OCI-LY1 (cell line): ENCODE results near the gene TRABD2B.

ENCODE experiments used
- H2AFZ ChIP-seq: fragments of 200-600 bp; sonication (generic), shearing (Covaris generic); 2 replicates; pipeline ENCODE4 v1.6.0; 2014; ENCODE audit warnings: antibody characterized with exemption, mild to moderate bottlenecking, low read length
- H3F3A ChIP-seq: fragments of 200-600 bp; sonication (generic), shearing (Covaris generic); 2 replicates; pipeline ENCODE4 v1.6.0; 2014; ENCODE audit warnings: mild to moderate bottlenecking, antibody characterized with exemption, low read length, moderate library complexity; ENCODE audit not compliant: insufficient read depth
- H3K27ac ChIP-seq: fragments of 200-600 bp; sonication (generic); 2 replicates; pipeline ENCODE4 v1.5.1; 2014; ENCODE audit warnings: low read length, mixed run types, mild to moderate bottlenecking, low read depth; ENCODE audit not compliant: poor library complexity, severe bottlenecking
- H3K27me3 ChIP-seq: fragments of 200-600 bp; sonication (generic); 2 replicates; pipeline ENCODE4 v1.6.0; 2014; ENCODE audit warnings: antibody characterized with exemption, mild to moderate bottlenecking, low read length, moderate library complexity; ENCODE audit not compliant: insufficient read depth
- H3K36me3 ChIP-seq: fragments of 200-600 bp; sonication (generic); 2 replicates; pipeline ENCODE4 v1.6.1; 2014; ENCODE audit warnings: mild to moderate bottlenecking, antibody characterized with exemption, low read length, moderate library complexity, mixed read lengths; ENCODE audit not compliant: insufficient read depth
- H3K4me1 ChIP-seq: fragments of 200-600 bp; sonication (generic); 2 replicates; pipeline ENCODE4 v1.5.1; 2014; ENCODE audit warnings: mild to moderate bottlenecking, low read length, moderate library complexity; ENCODE audit not compliant: insufficient read depth, severe bottlenecking
- H3K4me2 ChIP-seq: fragments of 200-600 bp; sonication (generic), shearing (Covaris generic); 2 replicates; pipeline ENCODE4 v1.6.1; 2014; ENCODE audit warnings: low read length
- H3K4me3 ChIP-seq: fragments of 200-600 bp; sonication (generic); 2 replicates; pipeline ENCODE4 v1.5.1; 2014; ENCODE audit warnings: low read length, low read depth, mild to moderate bottlenecking, mixed read lengths; ENCODE audit not compliant: poor library complexity, severe bottlenecking
- H3K79me2 ChIP-seq: fragments of 200-600 bp; shearing (Covaris generic); 2 replicates; pipeline ENCODE4 v1.6.1; 2016; ENCODE audit warnings: mixed run types, low read length, mixed read lengths; ENCODE audit not compliant: insufficient read depth
- H3K9ac ChIP-seq: fragments of 200-600 bp; sonication (generic), shearing (Covaris generic); 2 replicates; pipeline ENCODE4 v1.6.1; 2014; ENCODE audit warnings: mild to moderate bottlenecking, low read length, mixed read lengths
- H3K9me2 ChIP-seq: fragments of 200-600 bp; sonication (generic), shearing (Covaris generic); 2 replicates; pipeline ENCODE4 v1.6.1; 2014; ENCODE audit warnings: low read depth, mild to moderate bottlenecking, low read length, mixed read lengths
- H3K9me3 ChIP-seq: fragments of 200-600 bp; shearing (Covaris generic); 2 replicates; pipeline ENCODE4 v1.6.1; 2014; ENCODE audit warnings: low read length, mixed read lengths
- H4K20me1 ChIP-seq: fragments of 200-600 bp; sonication (generic), shearing (Covaris generic); 2 replicates; pipeline ENCODE4 v1.6.0; 2016; ENCODE audit warnings: mild to moderate bottlenecking, low read length; ENCODE audit not compliant: insufficient read depth
- CTCF ChIP-seq: fragments of 200-600 bp; sonication (generic), shearing (Covaris generic); IDR thresholded peaks from 2 replicates; pipeline ENCODE4 v1.5.1; 2017; ENCODE audit warnings: mild to moderate bottlenecking, antibody characterized with exemption, low read length, moderate library complexity, mixed read lengths
- EZH2 ChIP-seq: fragments of 200-600 bp; sonication (generic), shearing (Covaris generic); IDR thresholded peaks from 2 replicates; pipeline ENCODE4 v1.8.0; 2017; ENCODE audit warnings: borderline replicate concordance, mixed run types, mild to moderate bottlenecking, antibody characterized with exemption, low read length, moderate library complexity, mixed read lengths

TRABD2B gene

DNA sequence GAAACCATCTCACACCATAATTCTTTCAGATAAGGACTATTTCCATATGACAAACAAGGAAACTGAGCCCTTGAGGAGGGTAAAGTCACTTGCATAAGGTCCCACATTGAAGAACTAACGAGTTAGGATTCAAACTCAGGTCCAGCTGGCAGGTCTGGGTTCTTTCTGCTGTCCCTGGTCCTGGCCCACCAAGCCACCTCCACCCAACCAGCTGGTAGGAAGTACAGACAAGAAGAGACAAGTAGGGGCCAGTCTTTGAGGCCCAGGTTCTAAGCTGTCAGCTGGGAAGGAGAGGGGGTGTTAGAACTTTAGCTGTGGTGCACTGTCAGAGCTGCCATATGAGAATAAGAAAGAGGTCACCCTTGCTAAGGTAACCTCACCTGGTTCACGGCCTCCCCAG lies 188.6 kb downstream of the TRABD2B start:
- no peaks in the 10 kb centered on the region for H3K27me3 ChIP-seq
- no peaks in the 10 kb centered on the region for H3F3A ChIP-seq
- H3K4me2 ChIP-seq, result no peak overlapping the region
- H3K4me1 ChIP-seq, result no peaks in the 10 kb centered on the region
- H3K9ac ChIP-seq, result no peak overlapping the region
- H3K9me3 ChIP-seq, result no peaks in the 10 kb centered on the region
- H3K9me2 ChIP-seq, result no peaks in the 10 kb centered on the region
- no peak overlapping the region for H2AFZ ChIP-seq
- no peaks in the 10 kb centered on the region for H4K20me1 ChIP-seq
- H3K79me2 ChIP-seq, result no peaks in the 10 kb centered on the region
- no peaks in the 10 kb centered on the region for H3K36me3 ChIP-seq
- no peak overlapping the region for H3K27ac ChIP-seq
- TF ChIP-seq EZH2, result no peak
- TF ChIP-seq CTCF, result no peak
- no peak overlapping the region for H3K4me3 ChIP-seq

DNA sequence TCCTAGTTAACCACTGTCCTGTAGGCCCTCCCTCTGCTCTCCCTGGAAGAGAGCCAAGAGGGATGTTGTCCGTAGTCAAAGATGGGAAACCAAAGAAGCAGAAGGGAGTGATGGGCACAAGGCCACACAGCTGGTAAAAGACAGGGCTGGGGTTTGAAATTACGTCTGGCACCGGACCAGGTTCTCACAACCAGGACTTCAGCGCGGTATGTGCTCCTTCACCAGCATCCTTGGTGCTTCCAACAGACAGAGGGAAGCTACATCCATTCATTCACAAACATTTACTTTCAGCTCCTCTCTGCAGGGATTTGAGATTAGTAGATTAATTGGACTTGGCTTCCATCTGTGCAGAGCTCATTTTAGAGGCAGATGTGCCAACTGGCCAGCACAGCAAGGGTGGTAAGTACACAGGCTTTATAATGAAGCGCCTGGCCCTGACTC lies 191.2 kb downstream of the TRABD2B start:
- H3K79me2 ChIP-seq, result no peaks in the 10 kb centered on the region
- no peak overlapping the region for H3K27ac ChIP-seq
- H3K4me2 ChIP-seq, result no peak overlapping the region
- no peak overlapping the region for H2AFZ ChIP-seq
- H3K4me1 ChIP-seq, result no peaks in the 10 kb centered on the region
- H3K27me3 ChIP-seq, result no peaks in the 10 kb centered on the region
- no peaks in the 10 kb centered on the region for H3K9me3 ChIP-seq
- no peak overlapping the region for H3K9ac ChIP-seq
- H3K9me2 ChIP-seq, result no peaks in the 10 kb centered on the region
- no peak overlapping the region for H3K4me3 ChIP-seq
- H3K36me3 ChIP-seq, result no peaks in the 10 kb centered on the region
- TF ChIP-seq EZH2, result no peak
- TF ChIP-seq CTCF, result no peak
- no peaks in the 10 kb centered on the region for H4K20me1 ChIP-seq
- H3F3A ChIP-seq, result no peaks in the 10 kb centered on the region

GRCh38 chr1:47805018-47805417 lies 192.2 kb downstream of the TRABD2B start:
- Histone ChIP-seq H3K4me1 (no peaks in the 10 kb centered on the region), H3K79me2 (no peaks in the 10 kb centered on the region), H3K9me2 (no peaks in the 10 kb centered on the region), H2AFZ (no peak overlapping the region), H3K27me3 (peaks cover under 1% of the 10 kb centered on the region; the same call in 1 of the 2 replicates), H3K4me3 (no peak overlapping the region), H3F3A (no peaks in the 10 kb centered on the region), H3K36me3 (no peaks in the 10 kb centered on the region), H3K9ac (no peak overlapping the region), H4K20me1 (no peaks in the 10 kb centered on the region), H3K4me2 (no peak overlapping the region), H3K9me3 (no peaks in the 10 kb centered on the region), H3K27ac (no peak overlapping the region)
- TF ChIP-seq CTCF (no peak), EZH2 (no peak)
